HG03469 (cell line): ENCODE data around the gene C1GALT1C1L.
A peak's percentile ranks its signal among the peaks of the same experiment; 100 is the strongest.
"Not testable (repeated sequence)": the region's sequence is repeated elsewhere in the genome, so short reads cannot be mapped to it uniquely, and the experiment has no call there.

Source experiments
- ATAC-seq: cut with Tn5 transposase; IDR thresholded peaks from one replicate; pipeline ENCODE4 v1.9.1; 2021; ENCODE audit warnings: mild to moderate bottlenecking, moderate library complexity, moderate number of reproducible peaks; ENCODE audit not compliant: unreplicated experiment

The C1GALT1C1L gene

DNA sequence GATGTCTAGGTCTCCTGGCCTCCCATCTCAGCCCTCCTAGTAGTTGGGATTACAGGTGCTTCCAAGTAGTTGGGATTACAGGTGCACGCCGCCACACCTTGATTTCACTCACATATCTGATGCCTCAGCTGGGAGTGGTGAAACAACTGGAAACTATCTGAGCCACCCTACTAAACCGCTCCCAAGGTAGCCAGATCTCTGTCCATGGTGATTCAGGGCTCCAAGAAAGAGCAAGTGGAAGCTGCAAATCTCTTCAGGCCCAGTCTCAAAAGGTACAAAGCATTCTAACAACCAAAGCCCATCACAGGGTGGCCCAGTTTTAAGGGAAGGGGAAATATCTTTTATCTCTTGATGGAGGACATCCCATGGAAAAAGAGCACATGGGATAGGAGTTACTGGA lies 19.0 kb downstream of the C1GALT1C1L start:
- no peak for ATAC-seq

- no peak for ATAC-seq
These were observed 22.7 kb downstream of the C1GALT1C1L start for GRCh38 chr2:43653506-43653905.

DNA sequence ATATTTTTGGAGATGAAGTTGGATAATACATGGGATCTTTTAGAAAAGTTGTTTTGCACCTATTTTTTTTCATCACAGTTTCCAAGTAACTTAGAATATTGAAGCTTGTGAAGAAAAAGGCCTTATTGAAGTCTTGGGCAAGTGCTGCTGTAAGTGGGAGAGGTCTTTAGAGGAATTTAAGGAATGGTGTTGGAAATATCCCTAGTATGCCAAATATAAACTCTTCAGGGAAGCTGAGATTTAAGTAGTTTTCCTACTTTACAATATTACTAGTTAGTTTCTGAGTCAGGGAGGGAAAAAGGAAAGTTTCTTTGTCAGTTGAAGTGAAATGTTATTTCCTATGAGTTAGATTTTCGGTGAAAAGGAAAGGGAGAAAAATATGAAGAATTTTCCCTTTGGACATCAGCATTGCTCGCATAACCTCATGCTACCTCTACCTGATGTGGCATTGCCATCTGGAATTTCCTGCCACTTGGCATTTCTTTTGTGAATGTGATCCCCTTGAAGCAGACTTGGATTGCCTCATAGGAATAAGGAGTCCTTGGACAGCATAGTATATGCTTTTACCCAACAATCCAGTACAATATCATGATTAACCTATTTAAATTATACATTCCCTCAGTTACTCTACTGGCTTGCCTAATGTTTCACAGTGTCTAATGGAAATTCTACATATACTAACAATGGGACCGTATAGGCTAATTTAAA lies 27.1 kb downstream of the C1GALT1C1L start:
- ATAC-seq: no peak

GRCh38 chr2:43643680-43644079 lies 32.5 kb downstream of the C1GALT1C1L start:
- ATAC-seq: no peak

DNA sequence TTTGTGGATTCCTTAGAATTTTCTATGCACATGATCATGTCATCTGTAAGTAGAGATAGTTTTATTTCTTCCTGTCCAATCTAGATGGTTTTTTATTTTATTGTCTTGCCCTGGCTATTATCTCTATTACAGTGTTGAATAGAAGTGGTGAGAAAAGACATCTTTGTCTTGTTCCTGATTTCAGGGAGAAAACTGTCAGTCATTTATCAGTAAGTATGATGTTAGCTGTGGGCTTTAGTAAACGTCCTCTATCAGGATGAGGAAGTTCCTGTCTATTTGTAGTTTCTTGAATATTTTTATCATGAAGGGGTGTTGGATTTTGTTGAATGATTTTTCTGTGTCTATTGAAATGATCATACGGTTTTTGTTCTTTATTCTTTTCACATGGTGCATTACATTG lies 33.9 kb downstream of the C1GALT1C1L start:
- no peak for ATAC-seq

DNA sequence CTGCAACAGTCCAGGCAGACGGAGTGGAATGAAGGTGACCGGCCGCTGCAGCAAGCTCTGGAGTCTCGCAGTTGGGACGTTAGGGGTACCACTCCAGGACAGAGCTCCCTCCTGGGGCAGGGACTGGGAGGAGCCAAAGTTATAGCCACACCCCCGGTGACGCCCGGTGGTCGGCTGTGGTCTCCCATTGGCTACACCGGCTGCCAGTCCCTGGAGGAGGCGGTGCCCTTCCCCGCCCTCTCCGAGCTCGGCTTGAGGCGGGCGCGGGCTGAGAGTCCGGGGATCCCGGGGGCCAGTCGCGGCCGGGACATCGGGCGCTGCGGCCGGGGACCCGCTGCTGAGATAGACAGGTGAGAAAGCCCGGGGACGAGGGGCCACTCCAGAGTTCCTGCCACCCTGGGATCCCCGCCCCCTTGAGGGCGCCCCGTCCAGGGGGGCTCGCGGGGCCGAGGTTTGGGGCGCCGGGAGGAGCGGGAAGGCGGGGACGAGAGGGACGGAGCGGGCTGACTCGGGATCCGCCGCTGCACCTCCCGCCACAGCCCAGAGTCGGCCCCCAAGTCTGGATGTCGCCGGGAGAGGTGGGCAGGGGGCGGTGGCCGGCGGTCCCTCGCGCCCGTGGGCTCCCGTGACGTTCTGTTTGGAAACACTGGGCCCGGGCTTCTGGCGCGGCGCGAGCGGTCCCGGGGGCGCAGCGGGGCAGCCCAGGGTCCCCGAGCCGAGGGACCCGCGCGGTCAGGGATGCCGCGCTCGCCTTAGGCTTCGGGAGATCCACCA lies 39.0 kb downstream of the C1GALT1C1L start, which contains the start of gene PLEKHH2:
PLEKHH2 (plus strand) TSS at position 231 of the 774 bp plus-strand sequence. CDS start 7,414 bp downstream, outside the sequence.
- ATAC-seq: peak; percentile 94

- ATAC-seq: no peak
These were observed 39.6 kb downstream of the C1GALT1C1L start for GRCh38 chr2:43636621-43637020.

GRCh38 chr2:43636153-43636552 lies 40.1 kb downstream of the C1GALT1C1L start:
- ATAC-seq: not testable (repeated sequence)

GRCh38 chr2:43634604-43635306 lies 41.5 kb downstream of the C1GALT1C1L start:
- ATAC-seq: no peak

GRCh38 chr2:43631618-43632317 lies 44.5 kb downstream of the C1GALT1C1L start:
- no peak for ATAC-seq
